Fibroblast of peridontal ligament (primary cell): ENCODE data around the gene ILF2.
"Not testable (repeated sequence)": the region's sequence is repeated elsewhere in the genome, so short reads cannot be mapped to it uniquely, and the experiment has no call there.

Experiments
- DNase-seq: peaks from one replicate; pipeline ENCODE4 v3.0.0-alpha.2; 2010; ENCODE audit errors: extremely low read depth

ILF2 gene

GRCh38 chr1:153670859-153671627 lies at the start of gene ILF2:
ILF2 (minus strand) TSS chr1:153670993; CDS start chr1:153670922, 71 bp downstream.
- DNase-seq = peak; percentile 100

- DNase-seq = no peak
Measured at GRCh38 chr1:153717330-153717729, 46.5 kb upstream of the ILF2 start.

GRCh38 chr1:153716211-153716610 lies 45.4 kb upstream of the ILF2 start:
- not testable (repeated sequence) for DNase-seq

- DNase-seq = no peak
Measured at GRCh38 chr1:153711026-153711425, 40.2 kb upstream of the ILF2 start.

- no peak for DNase-seq
Measured at GRCh38 chr1:153705484-153705883, 34.7 kb upstream of the ILF2 start.

- no peak for DNase-seq
Measured at GRCh38 chr1:153699768-153700167, 29.0 kb upstream of the ILF2 start.

- DNase-seq = peak; percentile 69
Measured at GRCh38 chr1:153698923-153699714, 28.3 kb upstream of the ILF2 start.

GRCh38 chr1:153698020-153698922 lies 27.5 kb upstream of the ILF2 start:
- no peak for DNase-seq

GRCh38 chr1:153697191-153698019 lies 26.6 kb upstream of the ILF2 start:
- no peak for DNase-seq

- DNase-seq = no peak
Measured at GRCh38 chr1:153696741-153697140, 25.9 kb upstream of the ILF2 start.

- DNase-seq = no peak
Measured at GRCh38 chr1:153693466-153693865, 22.7 kb upstream of the ILF2 start.

GRCh38 chr1:153688736-153689328 lies 18.0 kb upstream of the ILF2 start:
- DNase-seq = no peak

- no peak for DNase-seq
Measured at GRCh38 chr1:153688276-153688675, 17.5 kb upstream of the ILF2 start.

GRCh38 chr1:153687346-153688125 lies 16.7 kb upstream of the ILF2 start:
- DNase-seq = no peak

- DNase-seq = no peak
Measured at GRCh38 chr1:153685544-153686340, 14.9 kb upstream of the ILF2 start.

- no peak for DNase-seq
Measured at GRCh38 chr1:153684892-153685291, 14.1 kb upstream of the ILF2 start.

GRCh38 chr1:153683854-153684253 lies 13.1 kb upstream of the ILF2 start:
- DNase-seq = peak; percentile 31

- DNase-seq = no peak
Measured at GRCh38 chr1:153682730-153683129, 11.9 kb upstream of the ILF2 start.

GRCh38 chr1:153680120-153680403 lies 9.3 kb upstream of the ILF2 start:
- DNase-seq = no peak
